GM12891 (cell line): ENCODE measurements around the gene SND1.

Experiments
- POLR2A ChIP-seq: IDR thresholded peaks from 2 replicates; pipeline ENCODE4 v1.6.1; 2011; ENCODE audit warnings: low read depth, low read length, control low read depth
- POLR2AphosphoS5 ChIP-seq: IDR thresholded peaks from 2 replicates; pipeline ENCODE4 v1.6.1; 2011; ENCODE audit warnings: low read depth, low read length, control low read depth
- SPI1 ChIP-seq: IDR thresholded peaks from 2 replicates; pipeline ENCODE4 v1.6.1; 2011; ENCODE audit warnings: low read depth, low read length, control low read depth
- TAF1 ChIP-seq: IDR thresholded peaks from 2 replicates; pipeline ENCODE4 v1.6.1; 2011; ENCODE audit warnings: low read depth, low read length, control low read depth

- TF ChIP-seq POLR2A (no peak), POLR2AphosphoS5 (no peak), SPI1 (no peak), TAF1 (no peak)
These were observed 405.9 kb downstream of the SND1 start for GRCh38 chr7:128057909-128058308.
